ENCODE data around the gene PTPN5. TPM values are rescaled to one million over a fixed set of nuclear protein-coding genes. Genes with fewer than 3 reads are reported as not detected.

Gene PTPN5
- total RNA-seq, 1 donor from 2014 or later = 0.47 TPM

DNA sequence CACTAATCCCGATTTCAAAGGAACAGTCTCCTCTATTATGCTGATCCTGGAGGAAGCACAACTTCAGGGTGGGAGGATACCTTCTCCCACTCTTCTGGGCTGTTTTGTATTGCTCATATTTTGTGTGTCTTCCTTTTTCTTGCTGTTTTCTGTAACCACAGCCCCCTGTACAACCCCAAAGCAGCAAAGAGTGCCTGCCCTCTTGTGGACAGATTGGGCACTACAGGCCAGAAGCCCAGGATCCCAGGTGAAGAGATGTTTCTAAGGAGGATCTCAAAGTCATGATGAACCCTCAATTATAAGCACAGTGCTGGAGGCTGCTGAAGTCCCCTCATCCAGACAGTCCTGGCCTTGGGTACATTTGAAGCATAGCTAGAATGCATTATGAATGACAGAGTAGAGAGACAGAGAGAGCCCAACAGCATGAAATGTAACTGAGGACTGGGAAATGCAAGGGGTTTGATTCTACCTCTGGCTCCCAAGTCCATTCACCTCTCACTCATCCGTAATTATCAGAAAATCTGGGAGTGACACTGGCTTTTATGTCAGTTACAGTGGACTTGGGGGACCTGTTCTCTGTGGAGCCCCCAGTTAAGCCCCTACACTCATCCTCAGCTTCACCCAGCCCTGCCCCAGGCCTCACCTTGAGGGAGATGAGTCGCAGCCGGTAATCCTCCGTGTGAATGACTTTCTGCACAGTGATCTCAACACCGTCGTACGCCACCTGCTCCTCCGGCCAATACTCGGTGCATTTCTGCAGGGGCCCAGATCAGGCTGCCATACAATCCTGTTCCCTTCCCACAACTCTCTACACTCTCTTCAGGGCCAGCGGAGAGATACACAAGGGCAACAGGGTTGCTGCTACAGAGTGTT is 59.4 kb downstream of the PTPN5 start:
- Histone ChIP-seq H3K27me3 (ENCODE audit: low read depth) (peaks cover 11% of the 10 kb centered on the region), H3K4me1 (peaks cover 7% of the 10 kb centered on the region), H3K27ac (replicated peaks) (no peak overlapping the region), H3K36me3 (no peaks in the 10 kb centered on the region), H3K9me3 (replicated peaks) (no peaks in the 10 kb centered on the region), H3K4me3 (no peak overlapping the region)
- peak; percentile 98 for TF ChIP-seq CTCF (IDR thresholded peaks at IDR 0.05; ENCODE audit: borderline replicate concordance)
- peak; percentile 55 for DNase-seq
- intact Hi-C loops (cut with micrococcal nuclease) = no loop called here

DNA sequence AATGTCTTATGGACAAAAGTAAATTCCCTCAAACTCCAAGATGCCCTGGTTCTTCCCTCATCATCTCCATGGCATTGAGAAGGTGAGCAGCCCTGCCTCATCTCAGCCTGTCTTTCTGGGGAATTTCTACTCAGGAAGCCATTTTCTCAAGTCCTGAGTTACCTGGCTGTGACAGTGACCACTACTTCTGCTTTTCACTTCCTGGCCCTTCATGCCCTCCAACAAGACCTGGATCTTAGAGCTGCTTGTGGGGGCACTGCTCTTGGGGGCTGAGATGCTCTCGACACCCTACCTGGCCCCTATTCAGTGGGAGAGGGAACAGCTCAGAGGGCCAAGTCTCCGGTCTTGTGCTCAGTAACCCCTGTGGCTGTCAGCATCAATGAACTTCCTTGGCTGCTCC is 60.2 kb downstream of the PTPN5 start:
- no peak for TF ChIP-seq CTCF (IDR thresholded peaks at IDR 0.05; ENCODE audit: borderline replicate concordance)
- H3K4me3 ChIP-seq = no peak overlapping the region
- no peak for DNase-seq

DNA sequence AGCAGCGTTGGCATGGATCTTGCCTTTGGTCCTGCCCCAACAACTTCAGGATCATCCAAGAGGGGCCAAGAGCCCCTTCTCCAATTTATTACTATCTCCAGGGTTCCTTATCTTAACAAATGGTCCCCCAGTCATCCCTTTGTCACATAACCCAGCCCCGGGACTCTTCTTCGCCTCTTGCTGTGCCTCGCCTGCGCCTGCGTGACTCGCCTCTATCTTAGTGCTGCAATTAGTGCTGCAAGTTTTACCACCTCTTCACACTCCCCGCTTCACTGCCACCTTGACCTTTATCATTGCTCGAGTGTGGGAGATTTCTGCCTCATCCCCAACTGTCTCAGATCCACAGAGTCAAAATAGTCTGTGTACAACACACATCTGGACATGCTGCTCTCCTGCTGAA is 61.6 kb downstream of the PTPN5 start:
- no peaks in the 10 kb centered on the region for H3K9me3 ChIP-seq (replicated peaks)
- H3K27ac ChIP-seq (replicated peaks) = no peak overlapping the region
- H3K4me3 ChIP-seq = no peak overlapping the region
- TF ChIP-seq CTCF (IDR thresholded peaks at IDR 0.05; ENCODE audit: borderline replicate concordance) = no peak
- DNase-seq = no peak
- H3K4me1 ChIP-seq = peaks cover 7% of the 10 kb centered on the region
- H3K27me3 ChIP-seq (ENCODE audit: low read depth) = no peaks in the 10 kb centered on the region
- intact Hi-C loops (cut with micrococcal nuclease) = no loop called here
- H3K36me3 ChIP-seq = no peaks in the 10 kb centered on the region

More for the DNA sequence above, 60.2 kb downstream of the PTPN5 start:
- no peaks in the 10 kb centered on the region for H3K36me3 ChIP-seq
- no peaks in the 10 kb centered on the region for H3K9me3 ChIP-seq (replicated peaks)
- peaks cover 4% of the 10 kb centered on the region for H3K27me3 ChIP-seq (ENCODE audit: low read depth)
- H3K4me1 ChIP-seq = peaks cover 7% of the 10 kb centered on the region
- intact Hi-C loops (cut with micrococcal nuclease) = no loop called here
- no peak overlapping the region for H3K27ac ChIP-seq (replicated peaks)

GRCh38 chr11:18729426-18729825 is 62.2 kb downstream of the PTPN5 start:
- Histone ChIP-seq H3K9me3 (replicated peaks) (no peaks in the 10 kb centered on the region), H3K4me3 (no peak overlapping the region), H3K27ac (replicated peaks) (no peak overlapping the region), H3K4me1 (peaks cover 7% of the 10 kb centered on the region), H3K27me3 (ENCODE audit: low read depth) (no peaks in the 10 kb centered on the region), H3K36me3 (no peaks in the 10 kb centered on the region)
- intact Hi-C loops (cut with micrococcal nuclease) = no loop called here
- no peak for TF ChIP-seq CTCF (IDR thresholded peaks at IDR 0.05; ENCODE audit: borderline replicate concordance)
- no peak for DNase-seq

- Histone ChIP-seq H3K36me3 (no peaks in the 10 kb centered on the region), H3K4me3 (no peak overlapping the region), H3K27ac (replicated peaks) (no peak overlapping the region), H3K27me3 (ENCODE audit: low read depth) (no peaks in the 10 kb centered on the region), H3K9me3 (replicated peaks) (no peaks in the 10 kb centered on the region), H3K4me1 (peaks cover 7% of the 10 kb centered on the region)
- TF ChIP-seq CTCF (IDR thresholded peaks at IDR 0.05; ENCODE audit: borderline replicate concordance) = no peak
- intact Hi-C loops (cut with micrococcal nuclease) = no loop called here
- DNase-seq = no peak
These were observed 62.9 kb downstream of the PTPN5 start for GRCh38 chr11:18728658-18729057.
